GM12878 (cell line): ENCODE data around the gene MICB. TPM values are rescaled to one million over a fixed set of nuclear protein-coding genes. Genes with fewer than 3 reads are reported as not detected.

Source experiments
- ATAC-seq: fragments of 200-7000 bp; cut with Tn5 transposase; 3 replicates; pipeline ENCODE4 v1.9.1; 2020; ENCODE audit warnings: mild to moderate bottlenecking, moderate library complexity
- BruUV-seq: library from RNA; stranded (reverse); fragments of 400-500 nt; replicated peaks from 2 replicates; lab custom pipeline; 2021; lab: Mats Ljungman, UMichigan
- CTCF ChIA-PET: fragments of 300-600 bp; sonication (Branson Sonifier 250); formaldehyde crosslinking; extraction: SDS; loops from one replicate; lab custom pipeline; 2021; ENCODE audit warnings: inconsistent platforms; lab: Yijun Ruan, JAX
- POLR2A ChIA-PET: fragments of 350-600 bp; formaldehyde crosslinking; extraction: SDS; loops from one replicate; lab custom pipeline; 2021; ENCODE audit warnings: inconsistent platforms; lab: Charles Lee
- RAD21 ChIA-PET: fragments of 300-600 bp; sonication (Branson Sonifier 250); formaldehyde crosslinking; loops from one replicate; lab custom pipeline; 2023; ENCODE audit warnings: antibody characterized with exemption; ENCODE audit not compliant: unreplicated experiment; lab: Charles Lee
- SMC1A ChIA-PET: fragments of 300-600 bp; sonication (Branson Sonifier 250); formaldehyde crosslinking; loops from one replicate; lab custom pipeline; 2023; ENCODE audit not compliant: unreplicated experiment, uncharacterized antibody; lab: Charles Lee
- DNase-seq: peaks from one replicate; pipeline ENCODE4 v3.0.0-alpha.2; 2011; ENCODE audit warnings: low read depth, low spot score
- FAIRE-seq: peaks from 3 replicates; lab custom pipeline; 2011; peaks lifted over from hg19 to GRCh38; lab: Jason Lieb, UNC
- H2AFZ ChIP-seq: 2 replicates; pipeline ENCODE4 v1.6.0; 2011; ENCODE audit warnings: low read depth, low read length, control low read depth; ENCODE audit not compliant: control insufficient read depth
- H3K27ac ChIP-seq: 2 replicates; pipeline ENCODE4 v1.5.1; 2011; ENCODE audit warnings: control low read depth; ENCODE audit not compliant: control insufficient read depth, insufficient read depth
- H3K27me3 ChIP-seq, 2 experiments: replicated peaks in 1 of 2; 2 replicates each; pipeline versions ENCODE4 v1.6.0 to v1.6.1; 2011; ENCODE audit warnings: low read length in 1 of 2; ENCODE audit not compliant: control insufficient read depth in 2 of 2, insufficient read depth in 2 of 2
- H3K36me3 ChIP-seq, 2 experiments: 2 replicates each; pipeline ENCODE4 v1.5.1; 2011; ENCODE audit warnings: low read length in 1 of 2; ENCODE audit not compliant: control insufficient read depth in 2 of 2, insufficient read depth in 2 of 2
- H3K4me1 ChIP-seq: 2 replicates; pipeline ENCODE4 v1.6.1; 2011; ENCODE audit warnings: mild to moderate bottlenecking, low read length, moderate library complexity, mixed read lengths; ENCODE audit not compliant: control insufficient read depth, insufficient read depth
- H3K4me2 ChIP-seq: 2 replicates; pipeline ENCODE4 v1.6.0; 2011; ENCODE audit warnings: control low read depth; ENCODE audit not compliant: control insufficient read depth, insufficient read depth
- H3K4me3 ChIP-seq: fragments of 200-600 bp; sonication (generic); 2 replicates; pipeline ENCODE4 v1.5.1; 2016
- H3K79me2 ChIP-seq: 2 replicates; pipeline ENCODE4 v1.6.0; 2011; ENCODE audit warnings: low read length; ENCODE audit not compliant: control insufficient read depth, insufficient read depth
- H3K9ac ChIP-seq: 2 replicates; pipeline ENCODE4 v1.8.0; 2011; ENCODE audit warnings: low read length, control low read depth, mixed read lengths; ENCODE audit not compliant: control insufficient read depth, insufficient read depth
- H3K9me3 ChIP-seq: replicated peaks from 3 replicates; pipeline ENCODE4 v1.5.1; 2011; ENCODE audit warnings: mild to moderate bottlenecking, low read length; ENCODE audit not compliant: control insufficient read depth, insufficient read depth
- H4K20me1 ChIP-seq: 2 replicates; pipeline ENCODE4 v1.6.0; 2011; ENCODE audit not compliant: control insufficient read depth, insufficient read depth
- ETV6 ChIP-seq, 2 experiments: fragments of 450-650 bp in 1 of 2; IDR thresholded peaks in 1 of 2; conservative IDR thresholded peaks in 1 of 2; 2 replicates each; pipeline ENCODE4 v1.6.1; 2014; ENCODE audit warnings: antibody characterized with exemption in 1 of 2, borderline replicate concordance in 1 of 2, low read depth in 1 of 2, mild to moderate bottlenecking in 1 of 2, moderate library complexity in 1 of 2
- FOXK2 ChIP-seq: fragments of 450-650 bp; IDR thresholded peaks from 2 replicates; pipeline ENCODE4 v1.6.1; 2017; ENCODE audit warnings: mild to moderate bottlenecking, moderate library complexity
- NR2C2 ChIP-seq: IDR thresholded peaks from 2 replicates; pipeline ENCODE4 v1.6.1; 2011; ENCODE audit warnings: borderline replicate concordance, low read depth; ENCODE audit not compliant: control insufficient read depth, insufficient read length
- WRNIP1 ChIP-seq: IDR thresholded peaks from 2 replicates; pipeline ENCODE4 v1.6.1; 2011; ENCODE audit warnings: low read depth, low read length, improper control_type of control experiment, borderline replicate concordance
- ZNF622 ChIP-seq: fragments of 450-650 bp; IDR thresholded peaks from 2 replicates; pipeline ENCODE4 v1.6.1; 2017; ENCODE audit warnings: mild to moderate bottlenecking, inconsistent platforms
- in situ Hi-C: fragments of 300-500 bp; cut with MboI; formaldehyde crosslinking; loops from 9 replicates; pipeline ENCODE4 v1.14.3; 2018; ENCODE audit warnings: mixed read lengths
- intact Hi-C: fragments of 100-400 bp; cut with micrococcal nuclease; formaldehyde crosslinking; loops from one replicate; pipeline ENCODE4 v1.14.2; 2022; ENCODE audit not compliant: unreplicated experiment
- polyA plus RNA-seq, 11 experiments: library from polyadenylated mRNA; depleted of rRNA in 4 of 11; unstranded in 6 of 11; stranded (reverse) in 5 of 11; fragments of >200 nt; fragmentation: Nextera tagmentation in 4 of 11; fragmentation: Illumina TruSeq in 1 of 11; extraction: Ambion mirVana in 4 of 11; extraction: Trizol in 1 of 11; gene quantifications; 1 replicate in 1 of 11; 2 replicates in 10 of 11; pipeline versions ENCODE4 v1.2.1 to v1.2.3, GENCODE V29; 2011 to 2016; ENCODE audit warnings: inconsistent platforms in 2 of 11, missing spikeins in 2 of 11, low read depth in 1 of 11
- total RNA-seq, 4 experiments: library from RNA; depleted of rRNA in 3 of 4; stranded (reverse); fragments of >200 nt in 3 of 4; fragmentation: Illumina TruSeq in 1 of 4; extraction: Trizol in 1 of 4; gene quantifications; 2 replicates each; pipeline versions ENCODE4 v1.2.1 to v1.2.3, GENCODE V29; 2013 to 2021
- TF ChIP-seq, protein P1 (sequence below): fragments of 450-650 bp; IDR thresholded peaks from 2 replicates; pipeline ENCODE4 v1.6.1; 2016; ENCODE audit warnings: mild to moderate bottlenecking
- TF ChIP-seq, protein P2 (sequence below): IDR thresholded peaks from 2 replicates; pipeline ENCODE4 v1.6.1; 2012; ENCODE audit warnings: low read depth, low read length, improper control_type of control experiment

Gene MICB
- total and polyA plus RNA-seq, 10 of the 15 experiments (the other 5 are each of a cell fraction or from before 2014, with no cell fraction given), result 9.0 to 37.1 (median 17.8) TPM

- no peaks in the 10 kb centered on the region for H3K79me2 ChIP-seq
- in situ Hi-C loops, result no loop called here
- ChIA-PET CTCF (interaction anchor here (1.3 to 1.8 kb wide), 4 partner anchors 9 to 86 kb away, joined by 3 to 12 read pairs (median 5); no protein-coding TSS in a partner anchor), SMC1A (interaction anchor here (1.5 kb wide), 1 partner anchor 9 kb away, joined by 5 read pairs; no protein-coding TSS in a partner anchor), RAD21 (interaction anchor here (0.9 to 1.5 kb wide), 2 partner anchors 10 kb away, joined by 3 to 6 read pairs; no protein-coding TSS in a partner anchor), POLR2A (interaction anchor here (1.5 kb wide), 1 partner anchor 10 kb away, joined by 7 read pairs; no protein-coding TSS in a partner anchor)
- H3K27ac ChIP-seq, result no peak overlapping the region
- no peaks in the 10 kb centered on the region for H4K20me1 ChIP-seq
- H3K36me3 ChIP-seq, result no peaks in the 10 kb centered on the region
- no peaks in the 10 kb centered on the region for H3K4me1 ChIP-seq
- no peak overlapping the region for H3K4me2 ChIP-seq
- no peak for DNase-seq
- TF ChIP-seq, protein P1, sequence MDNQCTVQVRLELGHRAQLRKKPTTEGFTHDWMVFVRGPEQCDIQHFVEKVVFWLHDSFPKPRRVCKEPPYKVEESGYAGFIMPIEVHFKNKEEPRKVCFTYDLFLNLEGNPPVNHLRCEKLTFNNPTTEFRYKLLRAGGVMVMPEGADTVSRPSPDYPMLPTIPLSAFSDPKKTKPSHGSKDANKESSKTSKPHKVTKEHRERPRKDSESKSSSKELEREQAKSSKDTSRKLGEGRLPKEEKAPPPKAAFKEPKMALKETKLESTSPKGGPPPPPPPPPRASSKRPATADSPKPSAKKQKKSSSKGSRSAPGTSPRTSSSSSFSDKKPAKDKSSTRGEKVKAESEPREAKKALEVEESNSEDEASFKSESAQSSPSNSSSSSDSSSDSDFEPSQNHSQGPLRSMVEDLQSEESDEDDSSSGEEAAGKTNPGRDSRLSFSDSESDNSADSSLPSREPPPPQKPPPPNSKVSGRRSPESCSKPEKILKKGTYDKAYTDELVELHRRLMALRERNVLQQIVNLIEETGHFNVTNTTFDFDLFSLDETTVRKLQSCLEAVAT, result no peak
- TF ChIP-seq, protein P2, sequence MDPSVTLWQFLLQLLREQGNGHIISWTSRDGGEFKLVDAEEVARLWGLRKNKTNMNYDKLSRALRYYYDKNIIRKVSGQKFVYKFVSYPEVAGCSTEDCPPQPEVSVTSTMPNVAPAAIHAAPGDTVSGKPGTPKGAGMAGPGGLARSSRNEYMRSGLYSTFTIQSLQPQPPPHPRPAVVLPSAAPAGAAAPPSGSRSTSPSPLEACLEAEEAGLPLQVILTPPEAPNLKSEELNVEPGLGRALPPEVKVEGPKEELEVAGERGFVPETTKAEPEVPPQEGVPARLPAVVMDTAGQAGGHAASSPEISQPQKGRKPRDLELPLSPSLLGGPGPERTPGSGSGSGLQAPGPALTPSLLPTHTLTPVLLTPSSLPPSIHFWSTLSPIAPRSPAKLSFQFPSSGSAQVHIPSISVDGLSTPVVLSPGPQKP, result no peak
- TF ChIP-seq ETV6 (conservative IDR thresholded peaks at IDR 0.05 in 1 of 2, IDR thresholded peaks at IDR 0.05 in 1 of 2; ENCODE audit: borderline replicate concordance in 1 of 2, low read depth in 1 of 2) (no peak), FOXK2 (no peak), ZNF622 (no peak), WRNIP1 (no peak), NR2C2 (no peak)
- TF ChIP-seq, all 136 proteins: peak for 0
- Histone ChIP-seq H3K9me3 (peaks cover 4% of the 10 kb centered on the region), H3K9ac (no peak overlapping the region), H2AFZ (no peak overlapping the region), H3K4me3 (no peak overlapping the region), H3K27me3 (no peaks in the 10 kb centered on the region; a peak in 3 of 4 replicates)
- ATAC-seq (no peak), FAIRE-seq (no peak)
- intact Hi-C loops, result no loop called here
- no TSS peak for BruUV-seq
These were observed 45.1 kb upstream of the MICB start for GRCh38 chr6:31452859-31453258.
